SH-SY5Y (cell line): Measurements from ENCODE around the gene OR14I1.
"Not testable (repeated sequence)": the region's sequence is repeated elsewhere in the genome, so short reads cannot be mapped to it uniquely, and the experiment has no call there.

Experiments
- GATA2 ChIP-seq: IDR thresholded peaks from 2 replicates; pipeline ENCODE4 v1.6.1; 2011; ENCODE audit warnings: mild to moderate bottlenecking, low read depth, low read length
- GATA3 ChIP-seq: IDR thresholded peaks from 2 replicates; pipeline ENCODE4 v1.6.1; 2011; ENCODE audit warnings: low read depth, mild to moderate bottlenecking, low read length, moderate library complexity

The OR14I1 gene

DNA sequence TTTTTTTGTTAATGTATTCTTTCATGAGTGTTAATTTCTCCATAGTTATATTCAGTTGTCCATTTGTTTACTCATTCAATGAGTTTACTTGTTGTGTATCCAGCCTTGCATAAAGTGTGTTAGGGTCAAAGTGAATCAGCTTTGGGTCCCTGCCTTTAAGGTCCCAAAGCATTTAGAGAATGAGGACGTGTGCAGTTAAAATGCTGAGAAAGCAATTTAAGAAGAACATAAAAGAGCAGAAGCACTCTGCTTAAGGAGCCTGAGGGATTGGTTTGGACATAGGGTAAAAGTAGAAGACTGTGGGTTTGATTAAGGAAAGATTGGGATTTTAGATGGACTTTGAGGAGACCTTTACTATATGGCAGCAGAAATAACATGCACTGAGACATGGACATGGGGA, 3.5 kb downstream of the OR14I1 start:
- no peak for TF ChIP-seq GATA3

DNA sequence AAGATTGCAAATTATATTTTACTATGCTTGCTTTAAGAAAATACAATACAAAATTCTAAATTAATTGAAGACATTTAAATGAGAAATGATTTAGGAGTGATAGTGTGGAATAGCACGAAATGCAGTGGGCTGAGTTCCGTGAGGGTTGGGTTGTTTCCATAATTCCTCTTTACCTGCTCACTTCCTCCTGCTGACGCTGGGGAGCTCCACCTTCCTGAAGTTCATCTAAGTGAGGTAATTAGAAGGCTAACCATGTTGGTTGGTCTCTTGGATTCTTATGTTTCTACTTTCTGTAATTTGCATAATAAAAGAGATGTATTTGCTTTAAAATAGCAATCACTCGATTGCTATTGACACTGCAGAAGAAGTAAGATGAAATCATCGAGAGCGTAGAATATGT, 4.7 kb downstream of the OR14I1 start:
- TF ChIP-seq GATA3 (no peak), GATA2 (no peak)

DNA sequence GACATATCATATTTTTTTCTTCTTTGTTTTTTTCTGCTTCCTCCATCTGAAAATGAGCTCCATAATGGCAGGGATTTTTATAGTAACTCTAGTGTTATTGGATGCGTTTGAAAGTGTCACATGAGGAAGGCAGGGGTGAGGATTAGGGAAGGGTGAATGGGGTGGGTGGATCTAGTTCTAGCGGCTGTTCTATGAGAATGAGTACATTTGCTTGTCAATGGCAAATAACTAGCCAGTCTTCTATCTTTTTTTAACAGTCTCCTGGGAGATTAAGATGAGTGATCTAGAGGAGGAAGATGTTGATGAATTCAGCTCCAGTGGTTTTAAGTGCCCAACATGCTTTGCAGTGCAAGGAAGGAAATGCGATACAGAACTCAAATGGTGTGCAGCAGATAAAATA, 5.8 kb downstream of the OR14I1 start:
- no peak for TF ChIP-seq GATA3
- no peak for TF ChIP-seq GATA2

DNA sequence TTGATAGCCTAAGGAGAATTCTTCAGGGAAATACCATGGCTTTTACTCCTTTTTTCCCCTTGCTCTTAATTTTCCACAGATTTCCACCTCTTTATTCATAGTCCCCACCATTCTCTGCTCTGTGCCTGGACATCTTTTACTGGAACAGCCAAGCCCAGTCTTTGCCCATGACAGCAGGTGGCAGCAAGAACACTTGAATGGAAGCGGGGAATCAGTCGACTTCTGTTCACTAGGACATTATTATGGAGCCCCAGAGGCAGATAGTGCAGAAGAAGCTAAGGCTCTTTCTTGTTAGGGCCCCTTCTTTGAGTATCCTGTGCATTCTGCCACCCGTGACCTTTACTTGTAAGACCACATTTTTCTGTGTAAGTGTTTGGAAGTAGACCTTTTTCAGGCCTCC, 6.3 kb downstream of the OR14I1 start:
- no peak for TF ChIP-seq GATA2
- TF ChIP-seq GATA3: no peak

DNA sequence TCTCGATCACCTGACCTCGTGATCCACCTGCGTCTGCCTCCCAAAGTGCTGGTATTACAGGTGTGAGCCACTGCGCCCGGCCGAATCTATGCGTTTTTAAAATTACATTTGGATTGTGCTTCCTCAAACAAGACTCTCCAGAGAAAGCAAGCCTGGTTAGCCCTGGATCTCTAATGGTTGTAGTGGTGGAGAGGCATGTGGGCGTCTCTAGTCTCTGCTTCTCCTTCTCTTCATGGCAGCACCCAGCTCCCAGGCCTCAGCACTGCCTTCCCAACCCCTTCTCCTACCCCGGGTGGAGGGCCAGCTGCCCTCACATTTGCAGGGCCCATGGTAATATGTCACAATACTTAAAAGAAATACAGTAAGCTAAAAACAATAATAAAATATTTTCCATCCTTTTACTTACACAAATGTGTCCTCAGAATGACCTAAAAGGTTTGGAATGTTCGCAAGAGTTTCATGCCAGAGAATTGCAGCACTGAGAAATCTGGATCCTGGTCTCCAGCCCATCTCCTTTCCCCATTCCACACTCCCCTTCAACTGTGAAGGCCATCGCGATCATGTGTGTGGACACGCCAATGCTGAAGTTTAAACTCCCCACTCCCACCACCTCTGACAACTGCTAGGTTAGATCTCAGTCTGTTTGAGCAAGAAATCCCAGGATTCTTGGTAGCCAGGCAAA, 7.0 kb downstream of the OR14I1 start:
- TF ChIP-seq GATA2 (no peak), GATA3 (no peak)

DNA sequence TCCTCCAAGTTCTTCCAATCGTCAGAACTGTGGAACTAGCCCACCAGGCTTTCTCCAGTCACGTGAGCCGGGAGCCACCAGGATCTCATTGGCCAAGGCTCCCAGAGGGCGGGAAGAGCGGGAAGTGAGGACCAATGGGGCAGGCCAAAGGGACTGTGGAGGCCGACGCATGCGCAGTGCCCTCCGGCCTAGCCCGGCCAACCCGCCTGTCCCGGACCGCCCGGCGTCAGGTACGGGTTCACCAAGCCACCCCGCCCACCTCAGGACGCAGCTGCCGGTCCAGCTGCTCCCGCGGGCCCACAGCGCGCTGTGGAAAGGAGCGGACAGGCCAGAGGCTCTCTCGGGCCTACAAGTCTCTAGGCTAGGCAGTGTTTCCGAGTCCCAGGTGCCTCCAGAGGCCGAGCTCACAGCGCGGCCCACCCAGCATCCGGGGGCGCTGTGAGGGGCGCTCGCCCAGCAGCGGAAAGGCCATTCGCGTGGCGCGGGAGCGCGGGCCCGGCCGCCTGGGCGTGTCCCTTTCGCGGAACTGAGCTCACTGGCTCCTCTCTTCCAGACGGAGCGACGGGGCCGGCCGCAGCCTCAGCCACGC, 10.9 kb downstream of the OR14I1 start:
- no peak for TF ChIP-seq GATA2

DNA sequence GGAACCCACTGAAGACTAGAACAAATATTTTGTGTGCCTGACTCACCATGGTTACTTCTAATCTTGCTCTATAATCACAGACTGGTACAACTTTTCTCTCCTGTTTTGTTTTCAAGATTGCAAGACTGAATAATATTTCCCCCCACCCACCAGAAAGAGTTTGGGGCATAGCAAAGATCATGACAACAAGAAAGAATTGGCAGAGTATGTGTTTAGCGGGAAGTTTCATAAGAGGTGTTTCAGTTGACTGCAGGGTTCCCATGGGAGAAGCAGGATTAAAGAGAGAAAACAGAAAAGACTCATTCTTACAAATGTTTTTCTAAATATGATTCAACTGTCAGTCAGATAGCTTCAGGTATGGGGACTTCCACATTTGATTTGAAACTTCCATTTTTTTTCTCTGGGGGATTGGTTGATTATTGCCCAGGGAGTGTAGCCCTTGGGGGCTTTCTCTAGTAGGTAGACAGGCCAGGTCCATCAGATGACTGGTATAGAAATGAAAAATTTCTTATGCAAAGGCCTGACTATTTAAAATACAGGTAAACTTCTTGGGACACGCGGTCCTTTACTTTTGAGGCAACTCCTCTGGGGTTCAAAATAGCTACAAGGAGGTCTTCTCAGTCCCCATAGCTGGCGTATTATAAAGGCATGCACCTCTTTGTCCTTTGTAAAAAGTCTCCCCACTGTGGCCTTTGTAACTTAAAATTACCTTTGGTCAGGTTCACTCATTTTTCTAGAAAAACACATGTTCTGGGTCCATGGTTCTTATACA, 13.9 kb downstream of the OR14I1 start:
- TF ChIP-seq GATA2 (no peak), GATA3 (no peak)

DNA sequence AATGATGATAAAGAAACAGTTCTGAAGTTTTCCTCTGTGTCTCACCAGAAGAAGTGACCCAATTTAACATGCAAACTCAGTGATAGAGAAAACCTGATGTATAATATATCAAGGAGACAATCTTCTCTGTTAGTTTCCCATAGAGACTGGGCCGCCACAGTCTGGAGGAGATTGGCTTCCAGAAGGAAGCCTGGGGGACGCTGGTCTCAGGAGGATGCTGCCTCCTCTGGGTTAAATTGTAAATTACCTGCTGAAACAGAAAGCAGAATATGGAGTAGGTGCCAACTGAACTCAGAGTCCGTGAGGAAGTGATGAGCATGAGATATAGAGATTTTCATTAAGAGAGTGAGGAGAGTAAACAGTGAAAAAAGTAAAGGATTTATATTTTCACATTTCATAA, 15.8 kb downstream of the OR14I1 start:
- TF ChIP-seq GATA3 (no peak), GATA2 (no peak)

DNA sequence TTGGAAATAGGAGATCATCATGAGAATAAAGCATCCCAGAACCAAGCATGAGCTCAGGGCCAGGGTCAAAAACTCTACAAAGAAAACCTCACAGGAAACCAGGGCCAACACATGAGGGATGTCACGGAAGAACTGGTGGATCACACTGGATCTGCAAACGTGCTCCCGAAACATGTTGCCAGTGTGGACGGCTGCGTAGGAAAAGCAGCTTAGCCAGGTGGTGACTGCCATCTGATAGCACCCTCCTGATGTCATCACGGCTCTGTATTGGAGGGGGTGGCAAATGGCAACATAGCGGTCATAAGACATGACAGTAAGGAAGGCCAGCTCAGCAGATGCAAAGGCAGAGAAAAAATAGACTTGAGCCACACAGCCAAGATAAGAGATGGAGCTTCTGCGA, 20.9 kb downstream of the OR14I1 start:
- no peak for TF ChIP-seq GATA2
- TF ChIP-seq GATA3: no peak

DNA sequence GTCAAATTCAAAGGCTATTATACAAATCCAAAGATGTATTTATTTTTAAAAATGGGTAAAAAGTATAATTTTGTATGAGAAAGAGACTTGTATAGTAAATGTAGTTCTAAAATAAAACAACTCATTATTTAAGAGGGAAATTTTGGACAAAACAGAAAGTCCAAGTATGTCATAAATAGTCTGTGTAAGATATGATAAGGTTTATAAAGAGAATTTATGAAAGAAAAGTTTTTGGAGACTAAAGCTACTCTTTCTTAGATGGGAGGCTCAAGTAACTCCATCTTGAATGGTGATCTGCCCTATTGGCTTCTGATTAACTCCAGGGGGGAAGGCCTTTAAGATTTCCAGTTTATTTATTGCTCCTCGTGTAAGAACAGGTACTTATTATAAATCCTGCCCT, 32.6 kb downstream of the OR14I1 start:
- TF ChIP-seq GATA3: no peak
- no peak for TF ChIP-seq GATA2

DNA sequence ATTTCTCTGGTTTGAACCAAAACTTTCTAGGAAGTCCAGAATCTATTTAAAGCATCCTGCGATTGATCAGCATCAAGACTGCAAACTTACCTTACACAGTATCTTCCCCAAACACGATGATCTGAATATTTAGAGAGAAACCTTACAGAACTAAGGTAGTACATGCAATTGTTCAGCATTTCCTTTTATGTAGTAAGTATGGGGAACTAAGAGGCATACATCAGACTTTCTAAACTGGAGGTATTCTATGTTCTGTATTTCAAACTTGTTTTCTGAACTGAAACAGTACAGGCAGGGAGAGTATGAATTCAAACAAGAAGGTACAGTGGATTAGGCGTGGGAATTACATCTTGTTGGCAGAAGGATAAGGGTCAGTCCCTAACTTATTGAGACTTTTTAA, 47.2 kb downstream of the OR14I1 start, which contains the start of gene OR2T27:
Gene OR2T27, minus strand, starts transcription at position 175 of the 400 bp plus-strand sequence. CDS start 4,644 bp downstream, outside the sequence.
- not testable (repeated sequence) for TF ChIP-seq GATA3, GATA2
